Ovary (tissue), 3 donors: ENCODE data around the gene FGD5.

Source experiments
- CTCF ChIP-seq, 3 donors: fragments of 450-650 bp in 2 of 3; fragments of 200-600 bp in 1 of 3; IDR thresholded peaks; one replicate each; pipeline versions ENCODE4 v1.5.1 to v1.8.0; 2016 to 2022; ENCODE audit warnings: antibody characterized with exemption in 3 of 3, mild to moderate bottlenecking in 1 of 3
- EP300 ChIP-seq: sonication (generic); formaldehyde crosslinking; IDR thresholded peaks from one replicate; pipeline ENCODE4 v1.6.1; 2017; ENCODE audit warnings: antibody characterized with exemption
- POLR2A ChIP-seq: fragments of 450-650 bp; IDR thresholded peaks from one replicate; pipeline ENCODE4 v1.6.1; 2017; ENCODE audit warnings: antibody characterized with exemption, mild to moderate bottlenecking, moderate library complexity
- donor health status: DM: no; HTN: no; CAD: no.

GRCh38 chr3:14870783-14871060, 52.0 kb downstream of the FGD5 start:
- no peak for TF ChIP-seq POLR2A
- no peak for TF ChIP-seq CTCF (IDR thresholded peaks at IDR 0.05)
- TF ChIP-seq EP300 = no peak
